ENCODE measurements around the gene DPY19L2.
A peak's percentile ranks its signal among the peaks of the same experiment; 100 is the strongest.
"Not testable (repeated sequence)": the region's sequence is repeated elsewhere in the genome, so short reads cannot be mapped to it uniquely, and the experiment has no call there.

Gene DPY19L2

DNA sequence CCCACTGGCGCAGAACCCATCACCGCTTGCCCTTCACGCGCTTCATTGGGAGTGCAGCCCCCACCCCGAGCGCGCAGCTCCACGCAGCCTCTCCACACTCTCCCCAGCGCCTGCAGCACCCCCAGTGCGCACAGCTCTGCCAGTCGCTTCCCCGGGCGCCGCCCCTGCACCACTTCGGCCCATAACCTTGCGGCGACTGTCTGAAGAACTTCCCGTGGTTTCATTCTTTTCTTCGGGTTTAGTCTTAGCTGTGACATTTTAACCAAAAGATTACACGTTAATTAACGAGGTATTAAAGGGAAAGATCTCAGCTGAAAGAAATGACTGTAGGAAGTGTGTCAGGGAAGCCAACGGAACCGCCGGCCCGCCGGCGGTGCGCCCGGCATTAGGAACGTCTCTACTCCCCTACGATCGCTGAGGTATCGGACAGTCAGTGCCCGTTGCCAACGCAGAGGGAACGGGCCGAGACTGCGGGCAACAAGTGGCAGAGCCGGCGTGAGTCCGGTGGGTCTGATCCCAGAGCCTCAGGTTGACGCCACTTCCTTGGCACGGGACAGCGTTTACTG is 590 bp upstream of the DPY19L2 start:
- peak; percentile 8 for TF ChIP-seq POLR2A (IDR thresholded peaks at IDR 0.05; ENCODE audit: low read length)
- DNase-seq: peak; percentile 75 to 82

DNA sequence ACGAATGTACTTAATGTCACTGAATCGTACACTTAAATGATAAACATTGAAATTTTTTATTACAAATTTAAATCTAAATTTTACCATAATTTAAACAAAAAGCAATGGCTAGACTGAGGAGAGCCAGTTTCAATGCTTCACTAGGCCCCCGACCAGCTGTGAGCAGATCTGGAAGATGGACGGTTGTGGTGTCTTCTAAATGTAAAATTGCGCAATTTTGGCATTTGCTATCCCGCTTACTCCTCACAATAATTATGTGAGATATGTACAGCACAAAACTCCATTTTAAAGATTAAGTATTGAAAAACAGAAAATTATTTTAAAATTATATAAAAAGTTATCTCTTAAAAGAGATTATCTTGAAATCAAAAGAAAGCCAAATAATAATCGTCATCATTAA is 5.3 kb downstream of the DPY19L2 start:
- not testable (repeated sequence) for DNase-seq

DNA sequence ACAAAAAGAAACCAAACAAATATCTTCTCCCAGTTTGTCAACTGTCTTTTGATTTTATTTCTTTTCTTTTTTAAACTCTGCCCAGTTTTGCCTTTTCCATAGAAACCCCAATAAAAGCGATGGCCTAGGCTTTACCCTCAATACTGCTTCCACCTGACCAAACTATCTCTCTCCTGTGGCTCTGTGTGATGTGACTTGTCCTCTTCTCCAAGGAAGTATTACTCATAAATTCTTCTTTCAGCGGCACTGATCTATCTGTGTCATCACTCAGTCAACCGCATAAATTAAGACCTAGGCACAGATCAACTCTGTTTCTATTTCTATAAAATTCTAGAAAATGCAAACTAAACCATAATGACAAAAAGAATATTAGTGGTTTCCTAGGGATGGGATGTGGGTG is 9.8 kb downstream of the DPY19L2 start:
- DNase-seq: not testable (repeated sequence)

DNA sequence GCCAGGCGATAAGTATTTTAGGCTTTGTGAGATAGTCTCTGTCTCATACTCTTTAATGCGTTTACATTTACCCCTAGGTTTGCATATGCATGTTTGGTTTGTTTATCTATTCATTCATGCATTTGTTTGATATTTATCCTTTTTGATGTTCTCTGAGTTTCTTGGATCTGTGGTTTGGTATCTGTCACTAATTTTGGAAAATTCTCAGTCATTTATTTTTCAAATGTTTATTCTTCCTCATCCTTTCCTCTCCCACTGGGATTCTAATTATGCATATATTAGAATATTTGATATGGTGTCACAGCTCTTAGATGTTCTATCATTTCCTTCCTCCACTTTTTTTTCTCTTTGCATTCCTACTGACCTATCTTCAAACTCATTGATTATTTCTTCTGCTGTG is 11.9 kb downstream of the DPY19L2 start:
- not testable (repeated sequence) for DNase-seq

DNA sequence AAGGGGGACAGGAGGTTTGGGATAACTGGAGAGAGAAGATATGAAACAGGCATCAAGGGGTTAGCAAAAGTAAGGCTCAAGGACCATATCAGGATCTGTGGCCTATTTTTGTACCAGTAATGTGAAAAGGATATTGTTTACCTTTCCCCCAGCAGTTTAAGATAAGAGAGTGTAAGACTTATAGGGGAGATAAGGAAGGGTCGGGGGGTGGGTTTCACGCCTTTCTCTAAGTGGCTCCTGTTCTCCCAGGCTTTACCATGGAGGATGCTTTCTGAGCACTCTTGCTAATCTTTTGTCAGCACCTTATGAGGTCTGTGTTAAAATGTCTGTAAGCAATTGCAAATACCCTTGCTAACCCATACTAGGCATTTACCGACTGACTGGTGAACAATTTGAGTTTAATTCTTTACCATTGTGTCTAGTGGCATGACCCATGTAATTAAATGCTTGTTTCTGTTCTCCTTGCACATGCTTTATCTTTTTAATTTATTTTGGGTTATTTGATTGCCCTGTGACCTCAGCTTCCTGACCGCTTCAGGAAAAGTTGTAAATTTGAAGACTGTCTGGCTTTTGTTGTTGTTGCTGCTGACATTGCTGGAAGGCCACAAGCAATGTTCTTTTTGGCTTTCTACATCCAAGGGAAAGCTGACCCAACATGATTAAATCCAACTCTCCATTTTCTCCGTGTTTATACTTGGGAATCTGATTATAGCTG is 12.6 kb downstream of the DPY19L2 start:
- DNase-seq: peak; percentile 25 to 60

DNA sequence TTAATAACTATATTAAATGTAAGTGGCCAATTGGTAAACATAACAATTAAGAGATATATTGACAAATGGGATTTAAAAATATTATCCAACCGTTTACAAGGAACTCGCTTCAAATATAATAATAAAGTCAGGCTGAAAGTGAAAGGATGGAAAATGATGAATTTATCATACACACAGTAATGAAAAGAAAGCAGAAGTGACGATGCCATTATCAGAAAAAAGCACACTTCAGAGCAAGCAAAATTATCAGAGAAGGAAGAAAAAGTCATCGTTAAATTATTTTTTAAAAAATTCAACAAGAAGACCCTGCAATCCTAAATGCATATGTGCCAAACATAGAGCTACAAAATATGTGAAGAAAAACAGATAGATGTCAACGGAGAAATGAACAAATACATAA is 13.8 kb downstream of the DPY19L2 start:
- peak; percentile 26 to 35 for DNase-seq

DNA sequence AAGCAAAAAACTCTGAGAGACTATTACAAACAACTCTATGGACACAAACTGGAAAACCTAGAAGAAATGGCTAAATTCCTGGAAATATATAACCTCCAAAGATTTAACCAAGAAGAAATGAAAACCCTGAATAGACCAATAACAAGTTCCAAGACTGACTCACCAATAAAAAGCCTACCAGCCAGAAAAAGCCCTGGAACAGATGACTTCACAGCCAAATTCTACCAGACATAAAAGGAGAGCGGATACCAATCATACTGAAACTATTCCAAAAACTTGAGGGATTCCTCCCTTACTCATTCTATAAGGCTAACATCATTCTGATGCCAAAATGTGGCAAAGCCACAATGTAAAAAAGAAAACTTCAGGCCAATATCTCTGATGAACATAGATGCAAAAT is 18.8 kb downstream of the DPY19L2 start:
- DNase-seq: not testable (repeated sequence)

DNA sequence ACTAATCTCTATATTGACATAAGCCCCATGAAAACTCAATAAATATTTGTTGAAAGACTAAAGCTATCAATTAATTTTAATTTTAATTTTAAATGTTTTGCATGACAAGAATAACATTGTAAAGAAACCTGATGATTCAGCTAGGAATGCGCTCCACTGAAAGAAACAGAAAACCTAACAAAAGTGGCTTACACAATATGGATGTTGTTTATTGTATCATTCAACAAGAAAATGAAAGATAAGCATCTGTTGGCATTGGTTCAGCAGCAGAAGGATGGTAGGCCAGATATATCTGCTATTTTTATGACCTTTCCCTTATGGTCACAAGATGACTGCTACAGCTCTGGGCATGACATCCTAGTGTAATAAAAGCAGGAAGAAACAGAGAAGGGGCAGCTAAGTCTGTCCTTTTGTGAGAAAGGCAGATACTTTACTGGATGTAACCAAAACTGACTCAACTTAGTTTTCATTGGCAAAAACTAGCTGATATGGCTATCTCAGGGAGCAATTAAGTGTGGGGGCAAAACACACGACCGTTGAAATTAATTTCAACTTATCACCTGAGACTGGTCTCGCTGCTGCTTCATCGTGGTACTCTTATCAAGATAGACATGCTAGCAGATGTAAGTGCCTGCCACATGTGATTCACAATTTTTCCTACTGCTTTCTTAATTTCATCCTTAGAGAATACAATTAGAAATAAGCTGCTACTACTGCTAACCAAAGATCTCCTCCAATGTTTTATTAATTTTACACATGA is 24.7 kb downstream of the DPY19L2 start:
- peak; percentile 72 to 91 for DNase-seq

DNA sequence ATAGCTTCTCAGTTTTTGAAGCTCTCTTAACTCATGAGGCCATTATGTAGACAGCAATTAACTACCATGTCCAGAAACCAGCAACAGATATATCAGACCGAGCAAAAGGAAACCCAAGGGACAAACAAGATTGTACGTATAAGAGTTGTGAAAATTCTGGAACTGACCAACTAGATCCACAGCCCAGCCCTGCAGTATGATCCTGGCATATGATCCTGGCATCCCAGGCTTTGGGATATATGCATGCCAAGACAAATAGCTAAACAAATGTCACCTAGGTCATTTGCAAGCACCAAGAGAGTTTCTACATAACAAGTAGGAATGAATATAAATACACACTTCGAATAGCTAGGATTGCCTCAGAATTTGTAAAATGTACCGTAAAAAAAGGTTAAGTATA is 44.0 kb downstream of the DPY19L2 start:
- DNase-seq: not testable (repeated sequence)

DNA sequence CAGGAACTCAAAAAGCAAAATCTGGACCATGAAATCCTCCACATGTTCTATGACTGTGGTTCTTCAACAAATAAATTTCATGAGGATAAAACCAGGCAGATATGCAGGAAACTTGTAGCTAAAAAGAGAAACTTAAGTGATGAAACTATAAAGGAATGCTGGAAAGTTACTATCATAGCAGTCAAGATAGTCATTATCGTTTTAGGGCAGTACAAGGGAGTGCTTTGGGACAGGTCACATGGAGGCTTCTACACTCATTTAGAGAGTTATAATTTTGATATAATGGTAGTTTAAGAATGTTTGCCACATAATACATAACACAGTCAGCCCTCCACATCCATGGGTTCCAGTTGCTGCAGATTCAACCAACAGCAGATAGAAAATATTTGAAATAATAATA is 52.7 kb downstream of the DPY19L2 start:
- DNase-seq: not testable (repeated sequence)

DNA sequence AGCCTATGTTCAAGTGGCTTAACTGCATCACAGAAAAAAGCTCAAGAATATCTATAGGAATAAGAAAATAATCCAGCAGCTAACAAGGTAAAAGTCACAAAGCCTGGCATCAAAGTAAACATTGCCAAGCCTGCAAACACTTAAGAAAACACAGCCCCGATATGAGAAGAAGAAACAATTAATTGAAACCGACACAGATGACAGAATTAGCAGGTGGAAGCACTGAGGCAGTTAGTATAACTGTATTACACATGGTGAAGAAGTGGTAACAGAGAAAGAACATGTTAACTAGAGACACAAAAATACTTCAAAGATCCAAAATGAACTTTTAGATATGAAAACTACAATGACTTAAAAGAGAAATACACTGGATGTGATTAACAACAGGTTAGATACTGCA is 57.0 kb downstream of the DPY19L2 start:
- DNase-seq: not testable (repeated sequence)

DNA sequence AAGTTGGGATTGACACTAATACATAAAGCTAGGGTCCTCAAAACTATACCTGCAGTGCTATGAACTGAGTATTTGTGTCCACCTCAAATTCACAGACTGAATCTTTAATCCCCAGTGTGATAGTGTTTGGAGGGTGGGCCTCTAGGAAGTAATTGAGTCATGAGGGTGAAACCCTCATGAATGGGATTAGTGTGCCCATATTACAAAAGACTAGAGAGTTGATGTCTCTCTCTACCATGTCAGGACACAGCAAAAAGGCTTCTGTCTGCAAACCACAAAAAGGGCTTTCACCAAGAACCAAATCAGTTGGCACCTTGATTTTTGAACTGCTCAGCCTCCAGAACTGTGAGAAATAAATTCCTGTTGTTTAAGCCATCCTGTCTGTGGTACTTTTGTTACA is 59.0 kb downstream of the DPY19L2 start:
- not testable (repeated sequence) for DNase-seq

DNA sequence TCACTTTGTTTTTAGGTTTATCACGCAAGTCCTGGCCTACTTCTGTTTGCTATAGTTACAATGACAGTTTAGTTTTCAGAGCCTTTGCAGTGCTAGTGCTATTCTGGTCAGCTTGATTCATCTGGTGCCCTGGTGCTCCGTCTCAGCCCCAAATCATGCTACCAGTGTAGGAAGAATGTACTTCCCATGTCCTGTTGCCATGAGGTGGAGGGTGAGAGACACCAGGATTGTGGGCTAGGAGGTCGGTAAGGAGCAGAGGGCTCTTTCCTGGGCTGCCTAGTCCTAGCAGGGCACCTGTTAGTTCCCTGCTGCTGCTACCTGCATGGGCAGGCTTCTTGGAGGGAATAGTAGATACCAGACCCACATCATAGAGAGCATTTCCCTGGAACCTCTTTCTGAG is 63.3 kb downstream of the DPY19L2 start:
- DNase-seq: not testable (repeated sequence)

DNA sequence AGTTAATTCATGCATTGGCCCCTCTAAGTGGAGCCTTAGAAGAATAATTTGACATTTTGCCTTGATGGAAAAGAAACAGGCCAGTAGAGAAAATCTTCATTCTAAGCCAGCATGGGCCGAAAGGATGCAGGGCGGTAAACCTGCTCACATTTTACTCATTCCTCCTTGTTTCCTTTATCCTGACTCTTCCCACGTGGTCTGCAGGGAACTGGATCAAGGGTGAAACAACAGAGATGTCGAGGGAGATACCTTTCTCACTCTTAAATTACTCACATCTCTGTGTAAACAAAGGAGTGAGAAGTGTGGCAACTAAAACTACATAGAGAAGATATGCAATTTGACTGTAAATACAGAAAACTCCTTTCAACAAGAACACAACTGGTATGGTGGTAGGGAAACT is 73.5 kb downstream of the DPY19L2 start:
- DNase-seq: not testable (repeated sequence)

DNA sequence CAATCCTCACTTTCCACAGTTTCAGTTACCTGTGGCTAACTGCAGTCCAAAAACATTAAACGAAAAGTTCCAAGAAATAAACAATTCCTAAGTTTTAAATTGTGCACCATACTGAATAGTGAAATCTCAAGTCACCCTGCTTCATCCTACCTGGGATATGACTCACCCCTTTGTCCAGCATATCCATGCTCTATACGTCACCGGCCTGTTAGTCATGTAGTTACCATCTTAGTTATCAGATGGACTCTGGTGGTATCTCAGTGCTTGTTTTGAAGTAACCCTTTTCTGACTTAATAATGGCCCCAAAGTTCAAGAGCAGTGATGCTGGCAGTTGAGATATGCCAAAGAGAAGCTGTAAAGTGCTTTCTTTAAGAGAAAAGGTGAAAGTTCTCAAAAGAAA is 83.9 kb downstream of the DPY19L2 start:
- DNase-seq: not testable (repeated sequence)

DNA sequence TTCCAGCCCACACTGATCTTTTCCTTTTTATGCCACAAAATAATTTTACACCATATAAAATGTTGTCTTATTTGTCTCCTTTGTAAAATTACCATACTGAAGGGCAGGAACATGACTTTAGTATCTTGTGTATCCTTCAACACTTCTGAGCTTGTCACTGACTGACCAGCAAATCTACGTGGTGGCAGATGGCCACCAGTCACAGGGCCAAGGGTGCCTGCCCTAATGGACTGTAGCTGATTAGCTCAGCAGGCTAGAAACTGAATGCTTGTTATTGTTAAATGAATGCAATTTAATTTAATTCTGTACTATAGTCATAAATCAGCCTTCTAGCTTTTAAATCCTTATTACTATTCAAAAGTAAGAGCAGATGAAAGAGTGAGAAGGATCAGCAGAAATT is 85.0 kb downstream of the DPY19L2 start:
- not testable (repeated sequence) for DNase-seq

DNA sequence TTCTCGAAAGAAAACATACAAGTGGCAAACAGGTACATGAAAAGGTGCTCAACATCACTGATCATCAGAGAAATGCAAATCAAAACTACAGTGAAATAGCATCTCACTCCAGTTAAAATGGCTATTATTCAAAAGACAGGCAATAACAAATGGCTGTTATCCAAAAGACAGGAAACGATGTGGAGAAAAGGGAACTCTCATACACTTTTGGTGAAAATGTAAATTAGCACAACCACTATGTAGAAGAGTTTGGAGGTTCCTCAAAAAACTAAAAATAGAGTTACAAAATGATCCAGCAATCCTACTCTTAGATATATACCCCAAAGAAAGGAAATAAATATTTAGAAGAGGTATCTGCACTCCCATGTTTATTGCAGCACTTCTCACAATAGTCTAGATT is 90.7 kb downstream of the DPY19L2 start:
- DNase-seq: not testable (repeated sequence)

DNA sequence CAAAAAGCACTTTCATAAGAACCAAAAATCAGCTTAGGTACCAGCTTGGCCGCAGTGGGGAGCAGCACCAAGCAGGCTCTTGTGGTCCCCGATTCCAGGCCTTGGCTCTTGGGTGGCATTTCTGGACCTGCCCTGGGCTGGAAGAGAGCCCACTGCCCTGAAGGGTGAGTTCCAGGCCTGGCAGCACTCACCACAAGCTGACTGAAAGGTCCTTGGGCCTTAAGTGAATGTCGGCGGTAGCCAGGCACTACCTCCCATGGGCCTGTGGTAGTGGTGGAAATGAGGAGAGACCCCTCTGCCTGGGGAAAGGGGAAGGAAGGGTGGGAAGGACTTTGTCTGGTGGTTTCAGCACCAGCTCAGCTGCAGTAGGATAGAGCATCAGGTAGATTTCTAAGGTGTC is 96.3 kb downstream of the DPY19L2 start:
- DNase-seq: not testable (repeated sequence)

DNA sequence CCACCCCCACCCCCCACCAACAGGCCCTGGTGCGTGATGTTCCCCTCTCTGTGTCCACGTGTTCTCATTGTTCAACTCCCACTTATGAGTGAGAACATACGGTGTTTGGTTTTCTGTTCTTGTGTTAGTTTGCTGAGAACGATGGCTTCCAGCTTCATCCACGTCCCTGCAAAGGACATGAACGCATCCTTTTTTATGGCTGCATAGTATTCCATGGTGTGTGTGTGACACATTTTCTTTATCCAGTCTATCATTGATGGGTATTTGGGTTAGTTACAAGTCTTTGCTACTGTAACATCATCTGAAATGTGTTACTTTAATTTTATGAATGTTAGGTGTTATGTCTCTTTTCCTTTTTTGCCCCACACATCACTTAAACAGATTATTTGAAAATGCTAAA is 109.8 kb downstream of the DPY19L2 start:
- not testable (repeated sequence) for DNase-seq

DNA sequence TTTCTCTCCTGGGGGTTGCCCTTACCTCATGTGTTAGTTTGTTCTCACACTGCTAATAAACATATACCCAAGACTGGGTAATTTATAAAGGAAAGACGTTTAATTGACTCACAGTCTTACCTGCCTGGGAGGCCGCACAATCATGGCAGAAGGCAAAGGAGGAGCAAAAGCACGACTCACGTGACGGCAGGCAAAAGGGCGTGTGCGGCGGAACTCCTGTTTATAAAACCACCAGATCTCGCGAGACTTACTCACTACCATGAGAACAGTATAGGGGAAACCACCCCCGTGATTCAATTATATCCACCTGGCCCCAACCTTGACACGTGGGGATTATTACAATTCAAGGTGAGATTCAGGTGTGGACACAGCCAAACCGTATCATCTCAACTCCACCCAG is 116.9 kb downstream of the DPY19L2 start:
- DNase-seq: not testable (repeated sequence)

DNA sequence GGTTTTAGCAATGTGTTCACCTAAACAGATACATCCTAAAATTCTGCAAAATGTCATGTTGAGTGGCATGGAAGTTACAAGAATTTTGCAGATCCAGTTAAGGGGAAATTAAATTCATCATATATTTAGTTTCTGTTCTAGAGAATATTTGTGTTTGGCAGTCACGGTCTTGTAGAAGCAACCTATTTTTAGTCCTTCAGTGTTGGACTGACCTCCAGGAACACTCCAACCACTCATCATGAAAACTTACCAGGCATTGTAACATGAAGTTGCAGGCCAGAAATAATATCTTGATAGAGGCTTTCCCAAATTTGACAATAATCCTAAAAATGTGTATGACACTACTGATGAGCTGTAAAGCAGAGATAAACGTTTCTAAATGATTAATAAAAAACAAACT is 119.3 kb downstream of the DPY19L2 start:
- DNase-seq: not testable (repeated sequence)

DNA sequence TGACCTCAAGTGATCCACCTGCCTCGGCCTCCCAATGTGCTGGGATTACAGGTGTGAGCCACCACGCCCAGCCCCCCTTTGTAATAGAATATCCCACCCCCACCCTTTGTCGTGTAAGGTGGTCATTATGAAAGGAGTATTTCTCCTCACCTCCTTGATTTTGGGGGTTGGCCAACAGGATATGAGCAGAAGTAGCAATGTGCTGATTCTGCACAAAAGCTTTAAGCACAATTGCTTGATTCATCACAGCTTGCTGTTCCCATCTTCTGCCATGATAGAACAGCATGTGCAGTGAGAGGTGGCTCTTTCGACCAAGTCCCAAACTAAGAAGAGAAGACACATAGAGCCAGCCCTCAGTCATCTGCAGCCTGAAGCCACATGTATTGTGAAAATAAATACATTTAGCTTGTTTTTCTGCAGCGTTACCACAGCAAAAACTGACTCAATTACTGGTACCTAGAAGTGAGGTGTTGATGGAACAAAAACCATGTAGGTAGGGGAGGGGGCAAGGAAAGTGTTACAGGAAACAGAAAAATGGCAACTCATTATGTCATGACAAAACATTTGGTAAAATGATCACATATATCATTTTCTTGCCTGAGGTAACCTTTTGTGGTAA is 122.9 kb downstream of the DPY19L2 start:
- DNase-seq: not testable (repeated sequence)

DNA sequence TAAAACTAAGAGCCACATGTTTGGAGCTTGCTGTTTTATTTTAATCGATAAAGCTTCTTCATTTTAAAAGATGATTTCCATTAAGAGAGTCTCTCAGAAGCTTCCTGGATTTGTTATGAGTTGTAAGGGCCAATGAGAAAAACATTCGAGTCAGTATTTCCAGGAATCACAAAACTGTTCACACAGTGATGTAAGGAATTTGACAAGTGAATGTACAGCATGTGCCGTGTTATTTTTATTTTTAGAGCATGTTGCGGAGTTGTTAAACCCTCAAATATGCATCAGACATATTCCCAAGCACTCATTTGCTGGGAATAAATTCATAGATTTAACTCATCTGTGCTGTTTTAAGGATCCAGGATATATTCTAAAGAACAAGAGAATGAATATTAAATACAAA is 129.6 kb downstream of the DPY19L2 start:
- not testable (repeated sequence) for DNase-seq

Data from erythroblast (primary cell).